Stimulated activated CD4-positive, alpha-beta T cell treated with anti-CD3 and anti-CD28 coated beads, Interleukin-2, amount 100 ng/mL, for 48 hours (primary cell): ENCODE data around the gene RNF186.
"Not testable (repeated sequence)": the region's sequence is repeated elsewhere in the genome, so short reads cannot be mapped to it uniquely, and the experiment has no call there.

Experiments
- DNase-seq, 2 donors: peaks; one replicate each; pipeline ENCODE4 v3.0.0-alpha.2; 2020

The RNF186 gene

GRCh38 chr1:19792237-19793002 is 22.7 kb downstream of the RNF186 start:
- DNase-seq: no peak

GRCh38 chr1:19790061-19790975 is 24.8 kb downstream of the RNF186 start:
- not testable (repeated sequence) for DNase-seq

DNA sequence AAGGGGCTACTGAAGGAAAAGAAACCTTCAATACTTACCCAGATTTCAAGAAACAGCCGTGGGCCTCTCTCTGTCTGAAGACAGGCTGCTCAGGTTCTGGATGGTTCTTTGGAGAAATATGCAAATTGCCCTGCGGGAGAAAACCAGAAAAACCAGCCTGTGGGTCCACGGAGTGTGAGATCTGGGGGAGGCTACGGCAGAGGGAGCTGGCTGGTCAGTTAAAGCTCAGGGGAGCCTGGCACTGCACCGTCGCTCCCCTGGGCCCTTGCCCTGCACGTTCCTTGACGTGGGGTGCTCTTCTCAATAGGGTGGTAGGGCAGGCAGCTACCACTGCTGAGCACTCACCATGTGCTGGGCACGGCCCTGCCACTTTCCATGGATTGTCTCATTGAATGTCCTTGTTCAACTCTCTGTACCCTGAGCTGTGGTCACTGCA is 28.1 kb downstream of the RNF186 start:
- DNase-seq: no peak

GRCh38 chr1:19785660-19786059 is 29.4 kb downstream of the RNF186 start:
- DNase-seq: no peak

DNA sequence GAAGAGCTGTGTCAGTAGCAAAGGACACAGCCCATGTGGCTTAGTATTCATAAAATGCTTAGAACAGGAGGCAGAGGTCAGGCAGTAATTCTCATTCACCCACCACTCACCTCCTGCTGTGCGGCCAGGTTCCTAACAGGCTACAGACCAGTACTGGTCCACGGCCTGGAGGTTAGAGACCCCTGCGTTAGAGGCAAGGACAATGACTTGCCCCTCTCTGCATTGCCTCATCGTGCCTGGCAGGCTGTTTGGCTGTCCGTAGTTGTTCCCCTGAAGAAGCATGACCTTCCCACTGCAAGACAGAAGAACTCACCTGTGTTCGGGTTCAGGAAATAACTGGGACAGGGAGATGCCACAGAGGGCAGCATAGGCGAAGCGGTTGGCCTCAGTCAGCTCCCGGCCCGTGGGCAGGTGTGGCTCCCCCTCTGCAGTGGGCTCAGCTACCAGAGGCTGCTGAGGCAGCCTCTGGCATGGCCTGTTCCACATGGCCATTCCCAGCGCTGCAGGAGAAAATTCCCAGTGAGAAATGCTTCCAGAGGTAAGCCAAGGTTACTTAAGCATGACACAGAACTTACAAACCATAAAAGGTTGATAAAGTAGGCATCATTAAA is 34.7 kb downstream of the RNF186 start:
- DNase-seq: no peak

- DNase-seq: no peak
Observed at GRCh38 chr1:19776933-19777332, 38.1 kb downstream of the RNF186 start.

- no peak for DNase-seq
Observed at GRCh38 chr1:19776287-19776686, 38.8 kb downstream of the RNF186 start.

DNA sequence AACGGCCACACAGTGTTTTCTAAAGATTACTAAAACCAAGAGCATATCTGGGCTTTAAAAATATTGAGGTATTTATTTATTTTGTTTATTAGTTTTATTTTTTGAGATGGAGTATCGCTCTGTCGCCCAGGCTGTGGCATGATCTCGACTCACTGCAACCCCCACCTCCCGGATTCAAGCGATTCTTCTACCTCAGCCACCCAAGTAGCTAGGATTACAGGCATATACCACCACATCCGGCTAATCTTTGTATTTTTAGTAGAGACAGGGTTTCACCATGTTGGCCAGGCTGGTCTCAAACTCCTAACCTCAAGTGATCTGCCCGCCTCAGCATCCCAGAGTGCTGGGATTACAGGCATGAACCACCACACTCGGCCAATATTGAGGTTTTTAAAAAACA is 39.3 kb downstream of the RNF186 start:
- no peak for DNase-seq

DNA sequence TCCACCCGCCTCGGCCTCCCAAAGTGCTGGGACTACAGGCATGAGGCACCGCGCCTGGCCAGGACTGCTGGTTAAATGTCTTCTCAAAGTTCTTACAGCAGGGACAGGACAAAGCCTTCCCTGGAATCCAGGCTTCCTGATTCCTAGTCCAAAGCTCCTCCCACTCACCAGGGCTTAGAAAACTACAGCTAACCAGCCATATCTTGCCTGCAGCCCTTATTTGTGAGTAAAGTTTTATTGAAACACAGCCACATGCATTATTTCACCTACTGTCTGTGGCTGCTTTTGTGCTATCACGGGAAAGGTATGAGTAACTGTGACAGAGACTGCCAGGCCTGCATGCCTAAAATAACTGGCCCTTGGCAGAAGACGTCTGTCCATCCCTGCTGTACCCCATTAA is 39.8 kb downstream of the RNF186 start:
- no peak for DNase-seq

- DNase-seq: no peak
Observed at GRCh38 chr1:19774180-19774785, 40.8 kb downstream of the RNF186 start.

- DNase-seq: no peak
Observed at GRCh38 chr1:19773485-19773884, 41.6 kb downstream of the RNF186 start.

DNA sequence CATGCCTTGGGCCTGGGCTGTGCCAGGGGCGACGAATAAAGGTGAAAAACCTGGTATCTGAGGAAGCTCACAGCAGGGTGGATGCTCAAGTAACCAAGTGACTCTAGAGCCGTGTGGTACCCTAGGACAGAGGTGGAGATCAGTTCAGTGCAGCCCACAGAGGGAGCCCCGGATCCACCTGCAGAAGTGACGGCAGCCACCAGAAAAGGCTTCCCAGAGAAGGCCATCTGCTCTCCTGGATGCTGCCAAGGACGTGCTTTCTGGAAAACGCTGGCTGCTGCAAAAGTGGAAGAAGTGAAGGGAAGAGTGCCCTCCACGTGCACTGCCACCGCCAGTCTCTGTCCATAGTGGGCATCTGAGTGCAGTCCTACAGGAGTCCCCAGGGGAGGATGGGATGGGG is 43.0 kb downstream of the RNF186 start:
- no peak for DNase-seq

- no peak for DNase-seq
Observed at GRCh38 chr1:19771350-19771749, 43.7 kb downstream of the RNF186 start.

- DNase-seq: no peak
Observed at GRCh38 chr1:19770436-19771190, 44.5 kb downstream of the RNF186 start.

DNA sequence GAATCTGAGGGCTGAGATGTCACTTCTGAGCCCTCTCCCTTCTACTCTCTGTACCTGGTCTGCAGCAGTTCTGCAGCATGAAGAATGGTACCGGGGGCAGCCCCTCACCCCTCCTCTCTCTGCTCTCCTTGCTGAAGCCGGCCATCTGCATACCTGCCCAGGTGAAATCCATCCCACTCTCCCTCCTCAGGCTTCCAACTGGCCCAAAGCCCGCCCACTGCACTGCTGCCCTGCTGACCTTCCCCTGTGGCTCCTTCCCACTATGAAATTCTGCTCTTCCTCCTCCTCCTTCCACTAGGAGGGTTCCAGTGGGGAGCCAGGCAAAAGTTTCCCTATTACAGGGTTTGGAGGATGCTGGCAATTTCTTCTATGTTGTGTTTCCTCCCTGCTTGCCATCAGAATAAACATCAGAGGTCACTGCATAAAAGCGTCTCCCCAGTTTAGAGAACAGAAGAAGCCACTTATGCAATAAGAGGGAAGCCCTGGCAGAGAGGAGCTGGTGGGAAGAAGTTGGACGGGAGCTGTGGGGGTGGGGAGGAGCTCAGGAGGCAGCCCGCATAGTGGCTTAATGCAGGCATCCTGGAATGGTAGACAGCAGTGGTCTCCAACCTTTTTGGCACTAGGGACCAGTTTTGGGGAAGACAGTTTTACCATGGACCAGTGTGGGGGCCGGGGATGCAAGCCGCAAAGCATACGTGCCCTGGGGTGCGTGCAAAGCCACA is 45.7 kb downstream of the RNF186 start:
- no peak for DNase-seq

DNA sequence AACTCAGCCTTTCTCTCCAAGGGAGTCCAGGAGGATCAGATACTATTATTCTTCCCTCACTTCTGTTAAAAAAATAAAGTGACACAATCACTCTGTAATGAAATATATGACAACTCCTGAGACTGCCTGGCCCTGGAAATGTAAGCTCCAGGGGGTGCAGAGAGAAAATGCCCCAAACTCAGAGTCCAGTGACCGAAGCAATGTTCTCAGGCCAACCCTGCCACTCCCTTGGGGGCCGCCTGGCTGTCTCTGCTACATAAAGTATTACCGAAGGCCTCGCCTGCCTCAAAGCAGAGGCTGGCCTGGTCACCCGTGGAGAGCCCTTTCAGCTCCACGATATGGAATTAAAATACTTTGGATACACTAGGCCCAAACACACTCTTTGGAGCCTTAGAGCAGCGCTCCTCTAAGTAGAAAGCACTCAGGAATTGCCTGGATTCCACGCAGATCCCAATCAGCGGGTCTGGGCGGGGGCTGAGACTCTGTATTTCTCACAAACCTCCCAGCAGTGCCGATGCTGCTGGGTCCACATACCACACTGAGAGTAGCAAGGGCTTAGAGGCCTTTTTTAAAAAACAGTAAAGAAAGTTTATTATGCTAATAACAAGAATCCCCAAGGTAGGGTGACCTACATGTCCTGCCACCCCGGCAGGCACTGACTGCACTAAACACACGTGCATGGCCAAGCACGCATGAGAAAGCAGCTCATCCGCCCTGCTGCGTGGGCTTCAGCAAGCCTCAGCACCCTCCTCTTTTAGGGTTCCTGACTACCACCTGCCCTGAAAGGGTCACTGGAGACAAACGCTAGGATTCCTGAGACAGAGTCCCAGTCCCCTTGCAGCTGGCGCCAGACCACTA is 46.5 kb downstream of the RNF186 start:
- no peak for DNase-seq

- peak; percentile 39 to 41 for DNase-seq
Observed at GRCh38 chr1:19765623-19766022, 49.5 kb downstream of the RNF186 start.

DNA sequence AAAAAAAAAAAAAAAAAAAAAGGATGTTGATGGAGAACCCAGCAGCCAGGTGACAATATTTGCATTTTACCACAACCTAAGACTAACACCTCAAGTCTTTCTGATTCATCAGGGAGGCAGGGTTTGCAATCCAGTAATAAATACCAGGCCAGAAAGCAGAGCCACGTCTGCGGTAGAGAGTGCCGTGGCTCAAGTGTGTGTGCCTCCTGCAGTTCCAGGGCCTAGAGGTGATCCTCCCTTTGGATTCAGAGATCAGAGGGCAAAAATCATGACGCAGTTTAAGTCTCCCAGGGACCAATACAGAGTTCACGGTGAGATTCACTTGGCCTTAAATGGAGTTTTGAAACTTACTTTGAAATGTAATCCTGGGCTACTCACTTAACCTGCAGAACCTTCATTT is 50.2 kb downstream of the RNF186 start:
- DNase-seq: no peak
